ENCODE results near the gene INHA.

INHA gene

DNA sequence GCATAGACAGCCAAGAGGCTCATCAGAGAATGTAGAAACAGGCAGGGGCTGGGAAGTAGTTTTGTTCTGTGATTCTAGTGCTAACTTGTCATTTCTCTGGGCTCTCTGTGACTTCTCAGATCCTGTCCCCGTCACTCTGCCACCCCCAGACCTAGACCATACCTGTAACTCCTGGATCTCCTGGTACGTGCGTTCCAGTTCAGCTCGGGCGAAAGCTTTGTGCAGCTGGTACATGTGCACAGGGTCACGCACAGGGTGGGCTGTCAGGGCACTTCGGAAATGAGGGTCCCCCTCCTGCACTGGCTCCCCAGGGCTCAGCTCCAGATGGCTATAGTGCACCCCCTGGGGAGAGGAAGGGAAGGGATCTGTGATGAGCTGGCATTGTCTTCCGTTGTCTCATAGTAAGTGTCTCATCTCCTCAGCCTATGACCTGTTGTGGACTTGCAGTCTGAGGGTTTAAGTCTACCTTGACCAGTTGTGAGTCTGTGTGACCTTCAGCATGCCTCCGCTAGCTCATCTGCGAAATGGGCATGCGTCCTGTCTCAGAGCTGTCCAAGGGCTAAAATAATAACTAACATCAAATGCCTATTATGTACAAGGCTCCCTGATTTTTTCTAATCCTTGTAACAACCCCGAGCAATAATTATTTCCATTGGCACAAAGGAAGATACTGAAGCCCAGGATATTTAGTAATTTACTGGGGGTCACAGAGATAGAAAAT, 31.2 kb upstream of the INHA start:
- DNase-seq = no peak

- DNase-seq = peak; percentile 89
Measured at GRCh38 chr2:219541611-219542180, 30.4 kb upstream of the INHA start.

- DNase-seq = no peak
Measured at GRCh38 chr2:219542931-219543595, 29.0 kb upstream of the INHA start.

DNA sequence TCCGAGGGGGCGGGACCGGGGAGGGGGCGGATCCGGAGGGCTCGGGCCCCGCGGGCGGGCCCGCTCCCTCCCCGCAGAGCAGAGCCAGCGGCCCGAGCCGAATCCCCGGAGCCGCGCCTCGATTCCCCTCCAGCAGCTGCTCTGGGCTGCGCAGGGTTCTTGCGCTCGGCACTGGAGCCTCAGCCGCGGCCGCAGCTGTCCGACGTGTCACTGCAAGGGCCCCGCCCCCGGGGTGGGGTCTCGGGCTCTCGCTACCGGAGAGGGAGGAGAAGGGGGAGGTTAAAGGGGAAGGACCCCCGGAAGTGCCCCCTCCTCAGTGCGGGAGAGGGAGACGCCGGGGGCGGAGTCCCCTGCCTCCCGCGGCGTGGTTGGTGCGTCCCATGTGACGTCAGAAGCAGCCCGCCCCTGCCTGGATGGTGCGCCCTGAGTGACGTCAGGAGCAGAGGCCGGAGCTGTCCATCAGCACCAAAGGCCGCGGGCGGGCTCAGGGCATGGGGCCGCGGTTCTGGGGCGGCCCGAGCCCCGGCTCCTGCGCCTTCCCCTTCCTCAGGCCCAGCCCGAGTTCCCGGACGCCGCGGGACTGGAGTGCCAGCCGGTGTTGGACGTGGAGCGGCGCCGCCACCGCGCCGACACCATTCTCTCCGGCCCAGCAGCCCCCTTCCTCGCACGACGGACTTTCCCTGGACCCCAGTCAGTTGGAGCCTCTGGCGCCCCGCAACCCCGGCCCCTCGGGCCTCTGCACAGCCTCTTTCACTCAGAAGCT, 28.3 kb upstream of the INHA start, which contains the start of the genes CHPF and TMEM198:
CHPF (minus strand) TSS at position 214 of the 763 bp plus-strand sequence. CDS start 271 bp downstream, outside the sequence.
TMEM198 (plus strand) TSS at position 433 of the 763 bp plus-strand sequence. CDS start 700 bp downstream, outside the sequence.
- DNase-seq = peak; percentile 92

DNA sequence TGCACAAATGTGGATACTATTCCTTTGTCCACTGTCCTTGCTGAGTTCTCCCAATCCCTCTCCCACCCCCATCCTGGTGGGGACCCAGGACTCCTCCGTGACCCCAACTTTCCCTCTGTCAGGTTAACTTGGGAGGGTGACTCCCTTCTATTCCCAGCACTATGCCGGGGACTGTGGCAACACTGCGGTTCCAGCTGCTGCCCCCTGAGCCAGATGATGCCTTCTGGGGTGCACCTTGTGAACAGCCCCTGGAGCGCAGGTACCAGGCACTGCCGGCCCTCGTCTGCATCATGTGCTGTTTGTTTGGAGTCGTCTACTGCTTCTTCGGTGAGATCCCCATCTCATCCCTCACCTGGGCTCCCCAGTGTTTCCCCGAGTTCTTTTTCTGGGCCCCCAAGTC, 27.5 kb upstream of the INHA start:
- DNase-seq = no peak

- no peak for DNase-seq
Measured at GRCh38 chr2:219545295-219545942, 26.7 kb upstream of the INHA start.

GRCh38 chr2:219545943-219546352, 26.2 kb upstream of the INHA start:
- DNase-seq = no peak

DNA sequence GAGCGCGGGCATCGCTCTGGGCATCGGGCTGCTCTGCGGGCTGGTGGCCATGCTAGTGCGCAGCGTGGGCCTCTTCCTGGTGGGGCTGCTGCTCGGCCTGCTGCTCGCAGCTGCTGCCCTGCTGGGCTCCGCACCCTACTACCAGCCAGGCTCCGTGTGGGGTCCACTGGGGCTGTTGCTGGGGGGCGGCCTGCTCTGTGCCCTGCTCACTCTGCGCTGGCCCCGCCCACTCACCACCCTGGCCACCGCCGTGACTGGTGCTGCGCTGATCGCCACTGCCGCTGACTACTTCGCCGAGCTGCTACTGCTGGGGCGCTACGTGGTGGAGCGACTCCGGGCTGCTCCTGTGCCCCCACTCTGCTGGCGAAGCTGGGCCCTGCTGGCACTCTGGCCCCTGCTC, 24.5 kb upstream of the INHA start:
- DNase-seq = no peak

DNA sequence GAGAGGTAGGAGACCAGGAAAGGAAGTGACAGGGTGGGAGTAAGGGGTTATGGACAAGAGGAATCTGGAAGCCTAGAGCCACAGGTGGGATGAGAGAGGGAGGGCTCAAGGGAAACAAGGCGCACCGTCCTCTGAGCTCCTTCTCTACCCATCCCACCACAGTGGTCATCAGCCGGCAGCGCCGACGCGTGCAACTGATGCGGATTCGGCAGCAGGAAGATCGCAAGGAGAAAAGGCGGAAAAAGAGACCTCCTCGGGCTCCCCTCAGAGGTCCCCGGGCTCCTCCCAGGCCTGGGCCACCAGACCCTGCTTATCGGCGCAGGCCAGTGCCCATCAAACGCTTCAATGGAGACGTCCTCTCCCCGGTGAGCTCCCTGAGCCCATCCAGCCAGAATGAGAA, 23.1 kb upstream of the INHA start:
- no peak for DNase-seq

GRCh38 chr2:219549619-219550018, 22.5 kb upstream of the INHA start:
- DNase-seq = no peak

GRCh38 chr2:219551441-219552381, 20.4 kb upstream of the INHA start:
- peak; percentile 16 for DNase-seq

DNA sequence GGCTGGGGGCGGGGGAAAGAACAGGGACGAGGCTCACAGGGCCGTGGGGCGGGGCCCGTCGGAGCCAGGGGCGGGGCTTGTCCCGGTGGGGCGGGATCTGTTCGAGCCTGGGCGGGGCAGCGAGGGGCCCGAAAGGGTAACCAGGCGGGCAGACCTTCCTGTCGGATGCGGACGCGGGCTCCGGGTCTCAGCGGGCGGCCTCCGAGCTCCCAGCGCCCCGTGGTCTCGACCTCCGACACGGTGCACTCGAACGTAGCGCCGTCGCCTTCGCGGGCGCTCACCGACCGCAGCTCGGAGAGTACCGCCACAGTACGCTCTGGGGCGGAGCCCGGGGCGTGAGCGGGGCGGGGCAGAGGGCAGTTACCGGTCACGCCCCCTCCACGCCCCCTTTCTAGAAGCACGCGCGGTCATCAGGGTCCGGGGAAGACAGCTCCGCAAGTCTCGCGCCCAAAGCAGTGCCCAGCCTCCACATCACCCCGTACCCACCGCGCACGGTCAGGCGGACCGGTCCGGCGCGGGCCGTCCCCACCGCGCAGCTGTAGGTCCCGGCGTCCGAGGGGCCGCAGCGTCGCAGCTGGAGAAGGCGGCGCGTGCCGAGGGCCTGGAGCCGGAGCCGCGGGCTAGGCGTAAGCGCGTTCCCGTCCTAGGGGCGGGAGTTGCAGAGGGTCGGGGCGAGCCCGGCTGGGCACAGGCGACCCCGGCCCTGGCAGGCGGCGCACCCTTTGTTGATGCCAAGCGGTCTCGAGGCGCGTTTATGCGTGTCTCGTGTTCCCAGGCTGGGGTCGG, 19.5 kb upstream of the INHA start:
- peak; percentile 84 for DNase-seq

- no peak for DNase-seq
Measured at GRCh38 chr2:219553168-219553417, 19.0 kb upstream of the INHA start.

GRCh38 chr2:219553463-219553963, 18.6 kb upstream of the INHA start:
- DNase-seq = no peak

DNA sequence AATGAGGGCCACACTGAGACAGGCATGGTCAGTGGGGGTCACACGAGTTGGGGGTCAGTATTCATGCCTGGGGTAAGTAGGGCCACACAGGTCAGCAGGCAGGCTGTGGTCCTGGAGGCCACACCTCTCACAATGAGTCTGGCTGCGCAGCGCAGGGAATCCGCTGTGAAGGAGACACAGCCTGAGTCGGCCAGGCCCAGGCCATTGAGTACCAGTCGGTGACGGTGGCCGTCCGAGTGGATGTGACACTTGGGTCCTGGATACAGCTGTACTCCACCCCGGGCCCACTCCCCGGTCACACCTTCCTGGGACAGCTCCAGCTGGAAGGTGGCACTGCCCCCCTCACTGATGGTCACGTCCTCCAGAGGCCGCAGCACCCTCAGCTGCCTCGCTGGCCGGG, 17.8 kb upstream of the INHA start:
- no peak for DNase-seq

DNA sequence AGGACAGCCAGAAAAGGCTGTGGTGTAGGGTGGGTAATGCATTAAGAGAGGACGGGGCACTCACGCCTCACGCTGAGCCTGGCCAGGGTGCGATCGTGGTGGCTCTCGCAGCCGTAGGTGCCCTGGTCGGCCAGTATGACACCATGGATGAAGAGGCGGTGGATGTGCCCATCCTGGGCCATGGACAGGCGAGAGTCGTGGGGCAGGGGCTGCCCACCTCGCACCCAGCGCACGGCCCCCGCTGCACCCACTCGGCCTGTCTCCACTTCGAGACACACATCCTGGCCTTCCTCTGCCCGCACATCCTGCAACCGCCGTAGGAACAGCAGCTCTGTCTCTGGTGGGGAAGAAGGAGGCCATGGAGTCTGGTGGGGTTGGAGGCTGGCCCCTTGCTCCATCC, 16.2 kb upstream of the INHA start:
- no peak for DNase-seq

- no peak for DNase-seq
Measured at GRCh38 chr2:219556413-219556812, 15.7 kb upstream of the INHA start.

DNA sequence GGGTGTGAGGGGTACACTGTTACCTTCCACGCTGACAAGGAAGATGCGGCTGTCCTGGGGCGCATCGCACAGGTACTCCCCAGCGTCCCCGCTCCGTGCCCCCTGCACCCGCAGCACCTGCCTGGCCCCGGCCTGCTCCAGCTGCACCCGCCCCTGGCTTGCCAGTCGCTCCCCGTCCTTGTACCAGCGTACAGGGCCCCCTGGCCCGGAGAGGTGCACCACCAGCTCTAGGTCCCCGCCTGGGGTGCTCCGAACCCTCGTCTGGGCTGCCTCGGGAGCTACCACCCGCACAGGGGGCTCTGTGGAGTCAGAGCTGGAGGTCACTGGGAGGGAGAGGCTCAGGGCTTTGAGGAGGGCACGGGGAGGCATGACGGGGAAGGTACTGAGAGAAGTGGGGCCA, 14.8 kb upstream of the INHA start:
- DNase-seq = no peak

DNA sequence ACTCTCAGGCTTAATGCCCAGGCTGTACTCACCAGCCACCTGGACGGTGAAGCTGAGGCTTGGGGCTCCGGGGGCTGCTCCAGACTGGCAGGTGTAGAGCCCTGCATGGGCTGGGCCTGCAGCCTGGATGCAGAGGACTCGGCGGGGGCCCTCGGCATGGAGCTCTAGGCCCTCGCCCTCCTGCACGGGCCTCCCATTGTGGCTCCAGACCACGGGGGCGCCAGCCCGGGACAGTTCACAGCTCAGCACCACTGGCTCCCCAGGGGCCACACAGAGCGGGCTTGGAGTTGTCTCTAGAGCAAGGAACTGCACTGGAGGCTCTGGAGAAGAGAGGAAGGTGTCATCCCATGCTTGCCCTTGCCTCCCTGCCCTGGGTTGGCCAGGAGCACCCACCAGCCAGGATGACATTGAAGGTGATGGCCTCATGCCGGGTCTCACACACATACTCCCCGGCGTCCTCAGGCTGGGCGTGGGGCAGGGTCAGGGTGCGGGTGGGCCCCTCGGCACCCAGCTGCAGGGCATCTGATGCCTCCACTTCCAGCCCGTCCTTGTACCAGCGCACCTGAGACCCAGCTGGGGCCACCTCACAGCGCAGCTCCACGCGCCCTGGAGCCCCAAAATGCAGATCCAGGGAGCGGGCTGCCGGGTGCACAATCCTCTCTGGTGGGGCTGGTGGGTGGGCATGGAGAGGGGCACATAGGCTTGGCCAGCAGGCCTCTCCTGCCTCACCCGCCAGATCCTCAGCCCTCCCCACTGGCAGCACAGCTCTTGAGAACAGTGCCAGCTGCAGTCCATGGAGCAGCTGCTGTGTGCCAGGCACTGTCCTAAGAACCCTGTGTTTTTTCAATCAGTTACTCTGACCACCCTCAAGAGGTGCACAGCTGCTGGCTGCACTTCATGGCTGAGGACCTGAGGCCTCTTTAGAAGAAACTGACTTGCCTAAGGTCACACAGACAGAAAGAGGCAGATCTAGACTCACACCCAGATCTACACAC, 14.0 kb upstream of the INHA start:
- no peak for DNase-seq

All from stimulated activated CD4-positive, alpha-beta T cell treated with anti-CD3 and anti-CD28 coated beads, Interleukin-4, amount 100 ng/mL, for 1 hour (primary cell).